HEK293T (cell line): ENCODE measurements around the gene IPO9.

ENCODE experiments used
- CTCF ChIA-PET: fragments of 350-600 bp; formaldehyde crosslinking; extraction: SDS; loops from one replicate; lab custom pipeline; 2021; ENCODE audit warnings: antibody characterized with exemption, inconsistent platforms; lab: Yijun Ruan, JAX
- POLR2A ChIA-PET: fragments of 350-600 bp; formaldehyde crosslinking; extraction: SDS; loops from one replicate; lab custom pipeline; 2020; ENCODE audit warnings: antibody characterized with exemption, inconsistent platforms; lab: Yijun Ruan, JAX
- DNase-seq: peaks from one replicate; pipeline ENCODE4 v3.0.0; 2012; ENCODE audit warnings: mixed read lengths; ENCODE audit errors: extremely low spot score
- ARNT ChIP-seq: fragments of 450-650 bp; IDR thresholded peaks from 2 replicates; pipeline ENCODE4 v1.6.1; 2017; ENCODE audit warnings: mild to moderate bottlenecking
- BHLHE40 ChIP-seq: fragments of 450-650 bp; IDR thresholded peaks from 2 replicates; pipeline ENCODE4 v1.6.1; 2016; ENCODE audit warnings: mild to moderate bottlenecking, moderate library complexity, borderline replicate concordance
- CTBP1 ChIP-seq: fragments of 450-650 bp; IDR thresholded peaks from 2 replicates; pipeline ENCODE4 v1.6.1; 2016; ENCODE audit warnings: borderline replicate concordance
- ELF4 ChIP-seq: fragments of 450-650 bp; IDR thresholded peaks from 2 replicates; pipeline ENCODE4 v1.6.1; 2017; ENCODE audit warnings: antibody characterized with exemption
- FOXA1 ChIP-seq: fragments of 450-650 bp; IDR thresholded peaks from 2 replicates; pipeline ENCODE4 v1.6.1; 2016; ENCODE audit warnings: mild to moderate bottlenecking
- FOXK2 ChIP-seq: fragments of 450-650 bp; IDR thresholded peaks from 2 replicates; pipeline ENCODE4 v1.6.1; 2016; ENCODE audit warnings: mild to moderate bottlenecking
- FOXM1 ChIP-seq: fragments of 450-650 bp; IDR thresholded peaks from 2 replicates; pipeline ENCODE4 v1.6.1; 2017; ENCODE audit warnings: mild to moderate bottlenecking, borderline replicate concordance
- HDGF ChIP-seq: fragments of 450-650 bp; IDR thresholded peaks from 2 replicates; pipeline ENCODE4 v1.6.1; 2017; ENCODE audit warnings: antibody characterized with exemption, borderline replicate concordance
- L3MBTL2 ChIP-seq: fragments of 450-650 bp; conservative IDR thresholded peaks from 2 replicates; pipeline ENCODE4 v1.6.1; 2016; ENCODE audit warnings: mild to moderate bottlenecking
- LEF1 ChIP-seq: fragments of 450-650 bp; IDR thresholded peaks from 2 replicates; pipeline ENCODE4 v1.6.1; 2017; ENCODE audit warnings: mild to moderate bottlenecking, borderline replicate concordance
- NFRKB ChIP-seq: fragments of 450-650 bp; IDR thresholded peaks from 2 replicates; pipeline ENCODE4 v1.6.1; 2016; ENCODE audit warnings: mild to moderate bottlenecking, moderate library complexity
- SP1 ChIP-seq: fragments of 450-650 bp; IDR thresholded peaks from 2 replicates; pipeline ENCODE4 v1.6.1; 2017
- SUZ12 ChIP-seq: fragments of 450-650 bp; IDR thresholded peaks from 2 replicates; pipeline ENCODE4 v1.6.1; 2016; ENCODE audit warnings: mild to moderate bottlenecking
- TARDBP ChIP-seq: fragments of 450-650 bp; IDR thresholded peaks from 2 replicates; pipeline ENCODE4 v1.6.1; 2016
- ZNF384 ChIP-seq: fragments of 450-650 bp; IDR thresholded peaks from 2 replicates; pipeline ENCODE4 v1.6.1; 2016
- TF ChIP-seq, protein P1 (sequence below): fragments of 450-650 bp; IDR thresholded peaks from 2 replicates; pipeline ENCODE4 v1.6.1; 2016

IPO9 gene

DNA sequence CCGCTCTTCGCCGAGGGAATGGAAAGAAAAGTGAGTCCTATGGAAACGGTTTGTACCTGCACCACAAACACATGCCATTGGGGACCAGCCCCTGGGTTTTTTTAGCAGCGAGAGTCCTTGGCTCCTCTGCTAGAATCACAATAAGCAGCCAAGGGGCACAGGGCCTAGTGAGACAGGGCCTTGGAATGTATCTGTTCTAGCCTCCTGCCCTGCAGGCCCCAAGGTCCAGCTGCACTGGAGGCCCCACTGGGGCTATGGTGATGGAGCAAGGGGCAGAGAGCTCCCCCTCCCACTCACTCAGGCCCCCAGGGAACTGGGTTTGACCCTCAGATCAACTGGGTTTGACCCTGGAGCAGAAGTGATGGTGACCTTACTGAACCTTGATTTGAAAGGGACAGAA lies 74.2 kb downstream of the IPO9 start:
- TF ChIP-seq L3MBTL2 (no peak), FOXK2 (no peak), SUZ12 (no peak), ARNT (no peak), TARDBP (no peak), FOXA1 (no peak), SP1 (no peak), FOXM1 (no peak), BHLHE40 (no peak), ZNF384 (no peak), CTBP1 (no peak), HDGF (no peak), LEF1 (no peak)
- TF ChIP-seq, protein P1, sequence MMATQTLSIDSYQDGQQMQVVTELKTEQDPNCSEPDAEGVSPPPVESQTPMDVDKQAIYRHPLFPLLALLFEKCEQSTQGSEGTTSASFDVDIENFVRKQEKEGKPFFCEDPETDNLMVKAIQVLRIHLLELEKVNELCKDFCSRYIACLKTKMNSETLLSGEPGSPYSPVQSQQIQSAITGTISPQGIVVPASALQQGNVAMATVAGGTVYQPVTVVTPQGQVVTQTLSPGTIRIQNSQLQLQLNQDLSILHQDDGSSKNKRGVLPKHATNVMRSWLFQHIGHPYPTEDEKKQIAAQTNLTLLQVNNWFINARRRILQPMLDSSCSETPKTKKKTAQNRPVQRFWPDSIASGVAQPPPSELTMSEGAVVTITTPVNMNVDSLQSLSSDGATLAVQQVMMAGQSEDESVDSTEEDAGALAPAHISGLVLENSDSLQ, result no peak
- CTCF ChIA-PET, result no interaction called here
- POLR2A ChIA-PET, result interaction anchor here (0.7 kb wide), 1 partner anchor 9 kb away, joined by 3 read pairs; no protein-coding TSS in a partner anchor
- no peak for DNase-seq

GRCh38 chr1:201904579-201904978 lies 75.6 kb downstream of the IPO9 start:
- no peak for DNase-seq
- no peak for TF ChIP-seq ELF4
- ChIA-PET POLR2A (no interaction called here), CTCF (interaction anchor here (1.0 kb wide), 1 partner anchor 9 kb away, joined by 4 read pairs; no protein-coding TSS in a partner anchor)

GRCh38 chr1:201905234-201905890 lies 76.4 kb downstream of the IPO9 start:
- no peak for TF ChIP-seq SUZ12
- no peak for TF ChIP-seq FOXK2
- TF ChIP-seq NFRKB, result no peak
- no peak for TF ChIP-seq L3MBTL2
- TF ChIP-seq SP1, result no peak
- no peak for TF ChIP-seq ZNF384
- no peak for TF ChIP-seq BHLHE40
- TF ChIP-seq LEF1, result no peak
- TF ChIP-seq ELF4, result no peak
- TF ChIP-seq ARNT, result no peak
- no peak for TF ChIP-seq TARDBP
- TF ChIP-seq FOXM1, result no peak
- TF ChIP-seq, protein P1, result no peak
- no peak for TF ChIP-seq CTBP1
- POLR2A ChIA-PET, result no interaction called here
- CTCF ChIA-PET, result interaction anchor here (4.5 kb wide), 1 partner anchor 9 kb away, joined by 14 read pairs; no protein-coding TSS in a partner anchor
- no peak for DNase-seq

DNA sequence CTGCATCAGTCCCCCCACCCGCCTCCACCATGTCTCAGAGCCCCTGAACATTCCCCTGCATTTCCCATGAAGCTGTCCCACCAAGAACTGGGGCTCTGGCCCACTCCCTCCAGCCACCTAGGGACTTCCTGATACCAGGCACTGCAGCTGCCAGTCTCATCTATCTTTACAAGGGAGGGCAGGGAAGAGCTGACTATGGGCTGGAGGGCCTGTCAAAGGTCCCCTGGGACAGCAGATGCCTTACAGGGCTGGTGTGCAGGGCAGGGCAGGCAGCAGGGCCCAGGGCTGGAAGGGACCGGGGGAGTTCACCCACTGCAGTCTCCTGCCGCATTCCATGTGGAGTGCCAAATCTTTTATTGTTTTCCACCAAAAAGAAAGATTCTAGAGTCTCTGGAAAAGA lies 77.4 kb downstream of the IPO9 start:
- TF ChIP-seq FOXK2, result no peak
- TF ChIP-seq FOXA1, result no peak
- no peak for TF ChIP-seq L3MBTL2
- no peak for TF ChIP-seq BHLHE40
- ChIA-PET CTCF (interaction anchor here (4.5 kb wide), 1 partner anchor 10 kb away, joined by 14 read pairs; no protein-coding TSS in a partner anchor), POLR2A (no interaction called here)
- no peak for DNase-seq

GRCh38 chr1:201907621-201908020 lies 78.7 kb downstream of the IPO9 start:
- POLR2A ChIA-PET, result no interaction called here
- TF ChIP-seq SUZ12 (no peak), FOXM1 (no peak), FOXA1 (no peak), TARDBP (no peak), CTBP1 (no peak), ZNF384 (no peak), FOXK2 (no peak), L3MBTL2 (no peak), BHLHE40 (no peak), LEF1 (no peak)
- TF ChIP-seq, protein P1, result no peak
- no peak for DNase-seq
- CTCF ChIA-PET, result interaction anchor here (4.5 kb wide), 1 partner anchor 12 kb away, joined by 14 read pairs; no protein-coding TSS in a partner anchor

DNA sequence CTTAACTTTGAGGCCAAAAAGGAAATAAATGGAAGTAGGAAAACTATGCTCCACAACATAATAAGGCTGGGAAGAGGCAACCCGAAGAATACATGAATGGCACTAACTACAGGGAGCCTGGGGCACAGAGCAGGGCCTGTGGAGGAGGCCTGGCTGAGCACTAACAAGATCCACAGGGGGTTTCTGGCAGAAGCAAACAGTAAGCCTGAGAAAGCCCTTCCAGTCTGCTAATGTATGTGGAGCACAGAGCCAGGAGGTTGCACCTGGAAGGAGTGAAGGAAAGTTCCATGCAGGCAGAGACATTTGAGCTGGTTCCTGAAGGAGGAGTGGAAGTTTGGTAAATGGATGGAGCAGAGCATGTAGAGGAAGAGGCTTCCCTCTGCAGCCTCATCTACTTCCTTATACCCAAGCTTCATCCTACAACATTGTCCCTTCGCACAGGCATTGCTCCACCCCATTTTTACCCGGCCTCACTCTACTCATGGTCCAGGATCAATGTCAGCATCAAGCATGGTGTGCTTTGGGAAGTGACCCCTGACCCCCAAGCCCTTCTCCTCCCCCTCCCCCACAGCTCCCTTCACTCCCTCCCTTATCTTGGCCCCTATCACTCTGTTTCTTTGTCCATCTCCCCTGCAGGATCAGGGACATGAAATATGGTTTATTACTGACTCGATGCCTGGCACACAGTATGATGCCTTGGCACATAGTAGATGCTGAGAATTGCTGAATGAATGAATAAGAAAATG lies 83.0 kb downstream of the IPO9 start:
- CTCF ChIA-PET, result interaction anchor here (1.0 to 1.3 kb wide), 2 partner anchors 14 to 16 kb away, joined by 3 to 4 read pairs; no protein-coding TSS in a partner anchor

More for the DNA sequence above, 83.0 kb downstream of the IPO9 start:
- TF ChIP-seq, protein P1, result no peak
- no peak for TF ChIP-seq FOXA1
- no peak for TF ChIP-seq SUZ12
- TF ChIP-seq ZNF384, result no peak
- TF ChIP-seq BHLHE40, result no peak
- TF ChIP-seq FOXM1, result no peak
- TF ChIP-seq LEF1, result no peak
- no peak for TF ChIP-seq TARDBP
- no peak for TF ChIP-seq L3MBTL2
- no peak for TF ChIP-seq NFRKB
- TF ChIP-seq ELF4, result no peak
- TF ChIP-seq CTBP1, result no peak
- no peak for TF ChIP-seq ARNT
- no peak for TF ChIP-seq HDGF
- TF ChIP-seq FOXK2, result no peak
- TF ChIP-seq SP1, result no peak
- no peak for DNase-seq
- POLR2A ChIA-PET, result interaction anchor here (0.9 kb wide), 1 partner anchor 8 kb away, joined by 3 read pairs; no protein-coding TSS in a partner anchor
